Airway epithelial cell (primary cell): Measurements from ENCODE around the gene FAM204A. TPM values are rescaled to one million over a fixed set of nuclear protein-coding genes. Genes with fewer than 3 reads are reported as not detected.

ENCODE experiments used
- total RNA-seq: library from RNA; depleted of rRNA; stranded (reverse); fragments of >200 nt; gene quantifications from 2 replicates; pipeline ENCODE4 v1.2.3, GENCODE V29; 2015

Gene FAM204A
- total RNA-seq, result 24.9 and 38.2 TPM in 2 replicates

DNA sequence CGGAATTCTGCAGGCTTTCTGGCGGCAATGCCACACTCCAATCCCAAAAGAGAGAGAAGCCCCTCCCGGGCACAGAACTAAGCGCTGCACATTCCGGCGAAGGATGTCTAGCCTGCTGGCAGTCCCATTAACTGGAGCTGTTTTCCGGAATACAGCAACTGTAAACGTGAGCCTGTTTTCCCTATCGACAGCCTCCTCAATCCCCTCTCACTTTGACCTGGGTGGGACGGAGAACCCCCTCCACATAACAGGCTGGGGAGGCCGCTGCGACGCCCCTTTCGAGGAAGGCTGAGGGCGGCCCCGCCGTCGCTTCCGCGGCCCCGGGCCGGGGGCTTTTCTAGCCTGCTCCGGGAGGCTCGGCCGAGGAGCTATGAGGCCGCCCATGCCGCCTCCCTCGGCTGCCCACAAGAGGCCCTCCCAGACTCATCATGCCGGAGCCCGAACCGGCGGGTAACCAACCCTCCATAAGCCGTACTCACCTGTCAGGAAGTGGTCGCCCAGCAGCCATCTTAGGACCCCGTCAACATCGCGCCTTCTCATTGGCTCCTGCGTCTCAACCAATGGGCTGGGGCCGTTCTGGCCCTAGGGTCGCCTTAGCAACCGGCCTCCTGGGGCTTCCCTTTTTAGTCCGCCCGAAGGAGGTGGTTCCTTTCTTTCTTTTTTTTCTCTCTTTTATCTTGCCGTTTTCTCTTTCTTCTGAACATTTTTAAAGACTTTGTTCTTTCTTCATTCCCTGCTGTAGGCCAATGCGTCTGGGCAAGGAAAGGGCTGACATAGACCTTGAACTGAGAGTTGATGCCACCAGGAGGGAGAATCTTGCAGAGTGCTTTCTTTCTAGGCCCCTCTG, at the start of gene FAM204A:
FAM204A (minus strand) TSS at position 534 of the 847 bp plus-strand sequence. CDS start 5,909 bp downstream, outside the sequence.

